ENCODE data around the gene SNORC.

GRCh38 chr2:232859385-232859916, 10.6 kb upstream of the SNORC start:
- TF ChIP-seq SMAD3 (CRISPR knock-in tag; IDR thresholded peaks at IDR 0.05; ENCODE audit: borderline replicate concordance), result no peak
- no peak for TF ChIP-seq MXD4 (CRISPR knock-in tag; IDR thresholded peaks at IDR 0.05; ENCODE audit: borderline replicate concordance)
- TF ChIP-seq CTCF (IDR thresholded peaks at IDR 0.05), result no peak
- TF ChIP-seq GTF2I (CRISPR knock-in tag; conservative IDR thresholded peaks at IDR 0.05), result no peak
- TF ChIP-seq CREB1 (CRISPR knock-in tag; IDR thresholded peaks at IDR 0.05), result no peak
- no peak for TF ChIP-seq IRF2 (CRISPR knock-in tag; IDR thresholded peaks at IDR 0.05; ENCODE audit: borderline replicate concordance, low read depth)
